Colonic mucosa (tissue), 4 donors: ENCODE data around the gene MARCHF11. TPM values are rescaled to one million over a fixed set of nuclear protein-coding genes. Genes with fewer than 3 reads are reported as not detected.
A peak's percentile ranks its signal among the peaks of the same experiment; 100 is the strongest.

Experiments used
- DNase-seq: peaks from one replicate; pipeline ENCODE4 v3.0.0-alpha.2; 2020
- H3K27ac ChIP-seq: fragments of 200-600 bp; one replicate; pipeline ENCODE4 v1.8.0; 2021
- H3K27me3 ChIP-seq: fragments of 200-600 bp; one replicate; pipeline ENCODE4 v1.8.0; 2021
- H3K36me3 ChIP-seq: fragments of 200-600 bp; one replicate; pipeline ENCODE4 v1.8.0; 2021
- H3K4me1 ChIP-seq: fragments of 200-600 bp; one replicate; pipeline ENCODE4 v1.8.0; 2021; ENCODE audit warnings: mild to moderate bottlenecking
- H3K4me3 ChIP-seq: fragments of 200-600 bp; one replicate; pipeline ENCODE4 v1.8.0; 2021
- H3K9ac ChIP-seq, 2 donors: one replicate each; pipeline ENCODE4 v1.7.0; 2013; ENCODE audit warnings: control low read depth in 2 of 2, low read depth in 2 of 2, low read length in 2 of 2
- H3K9me3 ChIP-seq: fragments of 200-600 bp; one replicate; pipeline ENCODE4 v1.8.0; 2021
- intact Hi-C: fragments of 100-400 bp; cut with DNase I; formaldehyde crosslinking; loops from one replicate; pipeline ENCODE4 v1.14.1; 2022
- total RNA-seq, 2 donors: library from RNA; stranded (reverse); fragmentation: NEBNext Ultra II Directional in 1 of 2; extraction: Animal tissue kit (Norgen Biotek cat#: 25700) in 1 of 2; gene quantifications; one replicate each; pipeline ENCODE4 v1.2.1, GENCODE V29; 2021
- TF ChIP-seq, protein P1 (sequence below): fragments of 200-600 bp; IDR thresholded peaks from one replicate; pipeline ENCODE4 v1.8.0; 2022; ENCODE audit warnings: antibody characterized with exemption, mild to moderate bottlenecking
- donor health status: healthy.
- donor health status: DM: no; HTN: no; CAD: no.
- donor health status: DM: no; HTN: no; CAD: no.

Gene MARCHF11
- total RNA-seq, 2 donors from 2014 or later: not detected

DNA sequence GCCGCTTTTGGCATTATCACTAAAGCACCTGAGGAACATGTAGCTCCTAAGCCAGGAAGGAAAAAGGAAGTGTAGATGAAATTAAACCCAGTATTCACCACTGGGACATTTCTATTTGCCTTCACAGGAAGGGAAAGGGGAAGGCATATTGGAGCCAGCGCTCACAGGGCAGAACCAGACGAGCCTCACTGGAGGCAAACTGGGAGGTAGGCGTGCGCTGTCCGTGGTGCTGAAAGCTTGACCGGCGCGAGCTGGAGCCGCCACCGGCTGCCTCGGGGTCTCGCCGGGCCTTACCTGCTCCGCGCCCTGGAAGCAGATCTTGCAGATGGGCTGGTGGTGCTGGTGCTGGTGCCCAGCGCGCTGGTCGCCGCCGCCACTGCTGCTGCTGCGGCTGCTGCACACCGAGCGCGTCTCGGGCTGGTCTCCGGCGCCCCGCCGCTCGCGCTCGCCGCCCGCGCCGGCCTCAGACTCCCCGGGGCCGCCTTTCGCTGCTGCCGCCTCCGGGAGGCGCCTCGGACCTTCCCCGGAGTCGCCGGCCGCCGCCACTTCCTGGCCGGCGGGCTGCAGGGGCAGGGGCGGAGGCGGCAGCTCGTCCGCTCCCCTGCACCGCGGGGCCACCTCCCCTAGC is 732 bp downstream of the MARCHF11 start:
- DNase-seq: peak; percentile 65
- Histone ChIP-seq H3K9ac (no peak overlapping the region), H3K4me3 (no peak overlapping the region), H3K27ac (no peak overlapping the region), H3K36me3 (no peaks in the 10 kb centered on the region), H3K27me3 (peaks cover 30% of the 10 kb centered on the region), H3K4me1 (no peaks in the 10 kb centered on the region), H3K9me3 (no peaks in the 10 kb centered on the region)
- intact Hi-C loops: no loop called here
- TF ChIP-seq, protein P1, sequence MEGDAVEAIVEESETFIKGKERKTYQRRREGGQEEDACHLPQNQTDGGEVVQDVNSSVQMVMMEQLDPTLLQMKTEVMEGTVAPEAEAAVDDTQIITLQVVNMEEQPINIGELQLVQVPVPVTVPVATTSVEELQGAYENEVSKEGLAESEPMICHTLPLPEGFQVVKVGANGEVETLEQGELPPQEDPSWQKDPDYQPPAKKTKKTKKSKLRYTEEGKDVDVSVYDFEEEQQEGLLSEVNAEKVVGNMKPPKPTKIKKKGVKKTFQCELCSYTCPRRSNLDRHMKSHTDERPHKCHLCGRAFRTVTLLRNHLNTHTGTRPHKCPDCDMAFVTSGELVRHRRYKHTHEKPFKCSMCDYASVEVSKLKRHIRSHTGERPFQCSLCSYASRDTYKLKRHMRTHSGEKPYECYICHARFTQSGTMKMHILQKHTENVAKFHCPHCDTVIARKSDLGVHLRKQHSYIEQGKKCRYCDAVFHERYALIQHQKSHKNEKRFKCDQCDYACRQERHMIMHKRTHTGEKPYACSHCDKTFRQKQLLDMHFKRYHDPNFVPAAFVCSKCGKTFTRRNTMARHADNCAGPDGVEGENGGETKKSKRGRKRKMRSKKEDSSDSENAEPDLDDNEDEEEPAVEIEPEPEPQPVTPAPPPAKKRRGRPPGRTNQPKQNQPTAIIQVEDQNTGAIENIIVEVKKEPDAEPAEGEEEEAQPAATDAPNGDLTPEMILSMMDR: no peak

DNA sequence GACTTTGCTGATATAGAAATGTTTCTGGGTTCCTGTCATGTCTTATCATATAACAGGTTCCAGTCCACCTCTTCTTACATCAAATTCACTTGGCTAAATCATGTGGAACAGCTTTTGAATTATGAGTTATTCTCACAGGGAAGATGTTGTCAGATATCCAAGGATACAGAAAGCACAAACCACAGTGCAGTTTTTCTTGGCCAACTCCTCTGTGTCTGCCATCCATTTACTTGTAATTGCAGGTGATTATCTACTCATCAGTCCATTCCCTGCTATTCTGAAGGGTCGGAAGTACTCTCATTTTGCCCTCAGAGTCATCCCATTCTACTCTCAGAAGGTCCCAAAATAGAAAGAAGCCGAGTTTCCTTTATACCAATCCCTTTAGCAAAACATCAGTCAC is 10.0 kb downstream of the MARCHF11 start:
- Histone ChIP-seq H3K9ac (no peak overlapping the region), H3K4me1 (no peaks in the 10 kb centered on the region), H3K36me3 (no peaks in the 10 kb centered on the region), H3K9me3 (no peaks in the 10 kb centered on the region), H3K27ac (no peak overlapping the region), H3K4me3 (no peak overlapping the region), H3K27me3 (no peaks in the 10 kb centered on the region)
- DNase-seq: no peak
- intact Hi-C loops: no loop called here
- TF ChIP-seq, protein P1: no peak

DNA sequence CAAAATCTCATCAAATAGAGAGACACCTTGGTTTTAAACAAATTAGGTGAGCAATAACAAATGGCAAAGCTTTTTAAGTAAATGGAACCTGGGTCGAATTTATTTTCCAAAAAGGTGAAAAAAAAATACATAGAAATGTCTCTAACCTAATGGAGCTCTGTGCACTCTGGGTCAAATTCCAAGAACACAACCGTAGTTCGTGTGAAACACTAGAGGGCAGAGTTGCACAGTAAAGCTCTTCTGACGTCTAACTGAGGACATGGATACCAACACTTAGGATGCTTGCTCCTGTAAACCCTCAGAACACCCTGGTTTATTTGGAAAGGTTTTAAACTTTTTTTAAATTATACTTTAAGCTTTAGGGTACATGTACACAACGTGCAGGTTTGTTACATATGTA is 18.9 kb downstream of the MARCHF11 start:
- Histone ChIP-seq H3K9ac (no peak overlapping the region), H3K9me3 (no peaks in the 10 kb centered on the region), H3K36me3 (no peaks in the 10 kb centered on the region), H3K4me3 (no peak overlapping the region), H3K27me3 (no peaks in the 10 kb centered on the region), H3K4me1 (no peaks in the 10 kb centered on the region), H3K27ac (no peak overlapping the region)
- intact Hi-C loops: loop anchor here (2.0 kb wide), 1 partner anchor 506 kb away; no protein-coding TSS in a partner anchor
- TF ChIP-seq, protein P1: peak; percentile 46
- peak; percentile 39 for DNase-seq

DNA sequence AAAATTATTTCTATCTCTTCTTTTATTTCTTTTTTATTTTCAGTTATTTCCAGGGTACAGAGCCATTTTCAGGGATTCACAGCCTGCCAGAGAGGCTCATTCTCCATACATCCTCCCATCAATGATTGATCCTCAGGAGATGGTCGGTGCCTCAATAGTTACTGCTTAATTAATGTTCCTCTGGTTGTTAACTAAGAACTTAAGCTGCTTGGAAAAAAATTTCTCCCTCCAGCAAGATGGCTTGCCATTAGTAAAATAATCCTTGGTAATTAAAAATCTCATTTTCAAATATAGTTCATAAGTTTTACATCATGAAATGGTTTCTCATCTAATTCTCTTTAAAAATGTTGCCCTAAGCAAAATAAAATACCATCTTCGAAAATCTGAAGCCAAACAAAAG is 20.0 kb downstream of the MARCHF11 start:
- TF ChIP-seq, protein P1: no peak
- no peaks in the 10 kb centered on the region for H3K9me3 ChIP-seq
- H3K4me1 ChIP-seq: no peaks in the 10 kb centered on the region
- no peaks in the 10 kb centered on the region for H3K36me3 ChIP-seq
- intact Hi-C loops: loop anchor here (2.0 kb wide), 1 partner anchor 507 kb away; no protein-coding TSS in a partner anchor
- no peak overlapping the region for H3K4me3 ChIP-seq
- no peaks in the 10 kb centered on the region for H3K27me3 ChIP-seq
- DNase-seq: no peak
- no peak overlapping the region for H3K9ac ChIP-seq
- no peak overlapping the region for H3K27ac ChIP-seq

DNA sequence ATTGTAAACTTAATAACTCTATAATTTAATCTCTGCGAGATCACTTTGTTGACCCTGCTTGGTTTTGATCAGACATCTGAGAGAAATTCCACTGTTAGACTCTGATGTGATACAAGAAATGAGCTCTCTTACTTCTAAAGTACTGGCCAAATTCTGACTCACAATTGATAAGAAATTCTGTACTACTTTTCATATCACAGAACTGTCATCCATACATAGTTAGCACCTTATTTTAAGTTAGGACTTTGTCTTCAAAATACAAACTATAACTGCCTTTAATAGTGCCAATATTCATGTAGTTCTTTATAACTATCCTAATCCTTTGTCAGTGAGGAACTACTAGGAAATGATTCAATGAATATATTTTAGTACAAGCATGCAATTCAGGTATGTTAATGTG is 23.4 kb downstream of the MARCHF11 start:
- H3K4me3 ChIP-seq: no peak overlapping the region
- TF ChIP-seq, protein P1: no peak
- H3K36me3 ChIP-seq: no peaks in the 10 kb centered on the region
- no peaks in the 10 kb centered on the region for H3K4me1 ChIP-seq
- DNase-seq: no peak
- H3K27me3 ChIP-seq: no peaks in the 10 kb centered on the region
- H3K9me3 ChIP-seq: no peaks in the 10 kb centered on the region
- intact Hi-C loops: no loop called here
- H3K27ac ChIP-seq: no peak overlapping the region
- no peak overlapping the region for H3K9ac ChIP-seq
